Nucleus accumbens (tissue), 56 donors: ENCODE measurements around the gene ILF2.
A peak's percentile ranks its signal among the peaks of the same experiment; 100 is the strongest.

Source experiments
- DNase-seq, 56 donors: peaks; one replicate each; lab custom pipeline; 2025; lab: John Stamatoyannopoulos, UW

Gene ILF2

GRCh38 chr1:153629971-153630370 is 40.8 kb downstream of the ILF2 start:
- DNase-seq: peak in 28 of 56 donors; percentile 14 to 64 (median 31)

GRCh38 chr1:153629343-153629665 is 41.5 kb downstream of the ILF2 start:
- no peak for DNase-seq

- DNase-seq: peak in 5 of 56 donors; percentile 8 to 58 (median 28)
Observed at GRCh38 chr1:153628638-153629342, 42.0 kb downstream of the ILF2 start.

- peak in 50 of 56 donors; percentile 18 to 86 (median 62) for DNase-seq
Observed at GRCh38 chr1:153627715-153628626, 42.8 kb downstream of the ILF2 start, which contains the start of gene S100A1. Gene S100A1 (plus strand): TSS chr1:153628434. CDS start chr1:153630522, 2,088 bp downstream.

GRCh38 chr1:153626904-153627714 is 43.7 kb downstream of the ILF2 start, which contains the start of gene S100A13:
Gene S100A13 (minus strand): TSS chr1:153627505. CDS start chr1:153626472, 1,033 bp downstream.
- peak in 39 of 56 donors; percentile 24 to 77 (median 53) for DNase-seq

- DNase-seq: no peak
Observed at GRCh38 chr1:153626477-153626903, 44.3 kb downstream of the ILF2 start.

- DNase-seq: no peak
Observed at GRCh38 chr1:153624965-153625611, 45.7 kb downstream of the ILF2 start.

- peak in 1 of 56 donors; percentile 10 for DNase-seq
Observed at GRCh38 chr1:153623101-153623500, 47.7 kb downstream of the ILF2 start.

- DNase-seq: no peak
Observed at GRCh38 chr1:153619171-153619570, 51.6 kb downstream of the ILF2 start.

- peak in 21 of 56 donors; percentile 9 to 72 (median 27) for DNase-seq
Observed at GRCh38 chr1:153617663-153618062, 53.1 kb downstream of the ILF2 start.

GRCh38 chr1:153616917-153617311 is 53.9 kb downstream of the ILF2 start:
- DNase-seq: peak in 4 of 56 donors; percentile 19 to 34 (median 28)

GRCh38 chr1:153616144-153616916 is 54.5 kb downstream of the ILF2 start, which contains the start of gene S100A14:
Gene S100A14 (minus strand): TSS chr1:153616325. CDS start chr1:153615858, 467 bp downstream.
- DNase-seq: no peak

- no peak for DNase-seq
Observed at GRCh38 chr1:153615406-153615805, 55.4 kb downstream of the ILF2 start.

- no peak for DNase-seq
Observed at GRCh38 chr1:153614906-153615305, 55.9 kb downstream of the ILF2 start.

- no peak for DNase-seq
Observed at GRCh38 chr1:153614189-153614900, 56.4 kb downstream of the ILF2 start.

- no peak for DNase-seq
Observed at GRCh38 chr1:153613406-153613805, 57.4 kb downstream of the ILF2 start.

- peak in 23 of 56 donors; percentile 11 to 65 (median 26) for DNase-seq
Observed at GRCh38 chr1:153612755-153613331, 58.0 kb downstream of the ILF2 start, which contains the start of gene S100A16. Gene S100A16 (minus strand): TSS chr1:153613137. CDS start chr1:153608151, 4,986 bp downstream.
